IMR-90 (cell line): Measurements from ENCODE around the gene CREG1. TPM values are rescaled to one million over a fixed set of nuclear protein-coding genes. Genes with fewer than 3 reads are reported as not detected.

Source experiments
- ATAC-seq: fragments of 200-7000 bp; cut with Tn5 transposase; 2 replicates; pipeline ENCODE4 v1.9.1; 2020; ENCODE audit warnings: low read depth, mild to moderate bottlenecking, moderate library complexity
- BruUV-seq: library from RNA; stranded (reverse); fragments of 400-500 nt; replicated peaks from 2 replicates; lab custom pipeline; 2021; lab: Mats Ljungman, UMichigan
- CTCF ChIA-PET: fragments of 300-600 bp; formaldehyde crosslinking; extraction: SDS; loops from one replicate; lab custom pipeline; 2021; ENCODE audit warnings: antibody characterized with exemption; lab: Yijun Ruan, JAX
- POLR2A ChIA-PET: fragments of 300-600 bp; sonication (Branson Sonifier 250); formaldehyde crosslinking; loops from one replicate; lab custom pipeline; 2022; ENCODE audit warnings: antibody characterized with exemption; ENCODE audit not compliant: unreplicated experiment; lab: Charles Lee
- DNase-seq: peaks from one replicate; pipeline ENCODE4 v3.0.0; 2013
- H2AFZ ChIP-seq: replicated peaks from 2 replicates; pipeline ENCODE3; 2013; ENCODE audit warnings: low read length, mild to moderate bottlenecking; ENCODE audit not compliant: poor library complexity
- H2AK5ac ChIP-seq: 2 replicates; pipeline ENCODE4 v1.6.1; 2013; ENCODE audit warnings: low read depth, low read length, inconsistent platforms
- H2AK9ac ChIP-seq: replicated peaks from 2 replicates; pipeline ENCODE3; 2013; ENCODE audit warnings: mild to moderate bottlenecking, low read depth, low read length, moderate library complexity; ENCODE audit not compliant: poor library complexity
- H2BK120ac ChIP-seq: 2 replicates; pipeline ENCODE4 v1.6.1; 2013; ENCODE audit warnings: low read depth, low read length, inconsistent platforms
- H2BK15ac ChIP-seq: 3 replicates; pipeline ENCODE4 v1.6.1; 2013; ENCODE audit warnings: low read depth, low read length, inconsistent platforms
- H2BK20ac ChIP-seq: 2 replicates; pipeline ENCODE4 v1.6.1; 2013; ENCODE audit warnings: low read depth, mild to moderate bottlenecking, inconsistent platforms, low read length, moderate library complexity
- H2BK5ac ChIP-seq: 2 replicates; pipeline ENCODE4 v1.6.1; 2013; ENCODE audit warnings: mild to moderate bottlenecking, low read depth, low read length, inconsistent platforms; ENCODE audit not compliant: poor library complexity, severe bottlenecking
- H3K14ac ChIP-seq: replicated peaks from 2 replicates; pipeline ENCODE4 v1.6.1; 2013; ENCODE audit warnings: low read depth, low read length, inconsistent platforms
- H3K18ac ChIP-seq: 2 replicates; pipeline ENCODE4 v1.6.1; 2013; ENCODE audit warnings: low read depth, low read length, control low read depth
- H3K23ac ChIP-seq: 2 replicates; pipeline ENCODE4 v1.6.1; 2013; ENCODE audit warnings: low read depth, low read length, inconsistent platforms
- H3K27ac ChIP-seq: 2 replicates; pipeline ENCODE4 v1.5.1; 2013; ENCODE audit warnings: mild to moderate bottlenecking, control low read depth, low read length; ENCODE audit not compliant: insufficient read depth
- H3K27me3 ChIP-seq: 2 replicates; pipeline ENCODE4 v1.6.1; 2013; ENCODE audit warnings: low read length; ENCODE audit not compliant: control insufficient read depth, insufficient read depth
- H3K36me3 ChIP-seq: 2 replicates; pipeline ENCODE4 v1.6.1; 2013; ENCODE audit warnings: low read length, mixed read lengths; ENCODE audit not compliant: control insufficient read depth, insufficient read depth
- H3K4ac ChIP-seq: 2 replicates; pipeline ENCODE4 v1.6.1; 2013; ENCODE audit warnings: low read depth, low read length, inconsistent platforms
- H3K4me1 ChIP-seq: 2 replicates; pipeline ENCODE4 v1.6.1; 2013; ENCODE audit warnings: low read length, mixed read lengths; ENCODE audit not compliant: control insufficient read depth, insufficient read depth
- H3K4me2 ChIP-seq: 2 replicates; pipeline ENCODE4 v1.6.1; 2013; ENCODE audit warnings: low read depth, mild to moderate bottlenecking, control low read depth, low read length, moderate library complexity
- H3K4me3 ChIP-seq: 2 replicates; pipeline ENCODE4 v1.5.1; 2013; ENCODE audit warnings: low read depth, mild to moderate bottlenecking, control low read depth, low read length, moderate library complexity; ENCODE audit not compliant: insufficient read depth
- H3K56ac ChIP-seq: 2 replicates; pipeline ENCODE4 v1.6.1; 2013; ENCODE audit warnings: low read length, inconsistent platforms; ENCODE audit not compliant: insufficient read depth; ENCODE audit errors: extremely low read depth
- H3K79me1 ChIP-seq, 2 experiments: 2 replicates each; pipeline ENCODE4 v1.6.1; 2013; ENCODE audit warnings: low read length in 2 of 2, inconsistent platforms in 1 of 2, low read depth in 1 of 2
- H3K9ac ChIP-seq: 2 replicates; pipeline ENCODE4 v1.6.1; 2013; ENCODE audit warnings: low read depth, low read length, control low read depth
- H3K9me1 ChIP-seq: 2 replicates; pipeline ENCODE4 v1.6.1; 2013; ENCODE audit warnings: low read length, inconsistent platforms; ENCODE audit not compliant: insufficient read depth
- H3K9me3 ChIP-seq: 2 replicates; pipeline ENCODE4 v1.6.1; 2013; ENCODE audit warnings: low read length; ENCODE audit not compliant: control insufficient read depth, insufficient read depth
- H4K20me1 ChIP-seq: 2 replicates; pipeline ENCODE4 v1.6.1; 2013; ENCODE audit warnings: low read length, inconsistent platforms; ENCODE audit not compliant: insufficient read depth
- H4K5ac ChIP-seq: 2 replicates; pipeline ENCODE4 v1.6.1; 2013; ENCODE audit warnings: mild to moderate bottlenecking, low read depth, low read length, control low read depth
- H4K8ac ChIP-seq, 2 experiments: 2 replicates each; pipeline ENCODE4 v1.6.1; 2013; ENCODE audit warnings: low read depth in 2 of 2, low read length in 2 of 2, control low read depth in 1 of 2, inconsistent platforms in 1 of 2
- H4K91ac ChIP-seq: 2 replicates; pipeline ENCODE4 v1.6.1; 2013; ENCODE audit warnings: low read depth, low read length, inconsistent platforms; ENCODE audit not compliant: insufficient read depth
- CEBPB ChIP-seq: IDR thresholded peaks from 2 replicates; pipeline ENCODE4 v1.6.1; 2012; ENCODE audit warnings: low read depth, low read length, improper control_type of control experiment
- CHD1 ChIP-seq: IDR thresholded peaks from 2 replicates; pipeline ENCODE4 v1.6.1; 2012; ENCODE audit warnings: low read depth, low read length, improper control_type of control experiment
- MAFK ChIP-seq: IDR thresholded peaks from 2 replicates; pipeline ENCODE4 v1.6.1; 2012; ENCODE audit warnings: low read depth, low read length, improper control_type of control experiment
- MXI1 ChIP-seq: IDR thresholded peaks from 2 replicates; pipeline ENCODE4 v1.6.1; 2012; ENCODE audit warnings: low read depth, mild to moderate bottlenecking, low read length, moderate library complexity, borderline replicate concordance
- NFE2L2 ChIP-seq: fragments of 150-350 bp; IDR thresholded peaks from 2 replicates; pipeline ENCODE4 v1.6.1; 2016; ENCODE audit warnings: low read depth, mild to moderate bottlenecking, low read length
- POLR2A ChIP-seq: IDR thresholded peaks from 2 replicates; pipeline ENCODE4 v1.6.1; 2012; ENCODE audit warnings: mild to moderate bottlenecking, low read depth, low read length
- RAD21 ChIP-seq: IDR thresholded peaks from 2 replicates; pipeline ENCODE4 v1.6.1; 2012; ENCODE audit warnings: low read length, improper control_type of control experiment
- RCOR1 ChIP-seq: IDR thresholded peaks from 2 replicates; pipeline ENCODE4 v1.6.1; 2012; ENCODE audit warnings: mild to moderate bottlenecking, low read length, improper control_type of control experiment; ENCODE audit not compliant: insufficient replicate concordance
- RFX5 ChIP-seq: IDR thresholded peaks from 2 replicates; pipeline ENCODE4 v1.8.0; 2012; ENCODE audit warnings: low read depth, mild to moderate bottlenecking, low read length, moderate library complexity
- SMC3 ChIP-seq: fragments of 150-350 bp; IDR thresholded peaks from 2 replicates; pipeline ENCODE4 v1.6.1; 2016; ENCODE audit warnings: low read depth, mild to moderate bottlenecking, antibody characterized with exemption, low read length, moderate library complexity
- WGBS, 2 experiments: methylation state at CpG; one replicate each; pipeline versions ENCODE4 v1.1.5 to v1.1.7; 2013; ENCODE audit warnings: missing lambda C conversion rate in 2 of 2; ENCODE audit not compliant: insufficient read length in 1 of 2; ENCODE audit errors: extremely low coverage in 2 of 2; 5-methylcytosine and 5-hydroxymethylcytosine counted together
- dilution Hi-C: fragments of 300-500 bp; cut with HindIII; formaldehyde crosslinking; loops from one replicate; pipeline ENCODE4 v1.14.3; 2018; ENCODE audit warnings: low sequenced_read_pairs; ENCODE audit not compliant: unreplicated experiment
- in situ Hi-C: fragments of 300-500 bp; cut with MboI; formaldehyde crosslinking; loops from 3 replicates; pipeline ENCODE4 v1.14.3; 2019; ENCODE audit warnings: low sequenced_read_pairs, inconsistent platforms, mixed read lengths
- intact Hi-C: fragments of 100-400 bp; cut with micrococcal nuclease; formaldehyde crosslinking; loops from 2 replicates; pipeline ENCODE4 v1.10.0; 2022
- polyA plus RNA-seq, 3 experiments: library from polyadenylated mRNA; depleted of rRNA; stranded (reverse); fragments of >200 nt; gene quantifications; 2 replicates each; pipeline ENCODE4 v1.2.3, GENCODE V29; 2012; ENCODE audit warnings: low replicate concordance in 1 of 3
- total RNA-seq: library from RNA; depleted of rRNA; stranded (reverse); fragments of >200 nt; gene quantifications from 2 replicates; pipeline ENCODE4 v1.2.3, GENCODE V29; 2012

The CREG1 gene
- total and polyA plus RNA-seq, 2 of the 4 experiments (the other 2 are of a cell fraction): 2.9 to 6.4 TPM

GRCh38 chr1:167507719-167508118 lies 45.8 kb downstream of the CREG1 start:
- H3K4me2 ChIP-seq: no peak overlapping the region
- no peak overlapping the region for H3K4me3 ChIP-seq
- no peaks in the 10 kb centered on the region for H3K9me1 ChIP-seq
- H4K91ac ChIP-seq: no peak overlapping the region
- H3K27ac ChIP-seq: no peak overlapping the region
- no peaks in the 10 kb centered on the region for H3K36me3 ChIP-seq
- H2BK120ac ChIP-seq: no peak overlapping the region
- ATAC-seq (no peak), DNase-seq (no peak)
- no peak overlapping the region for H2BK20ac ChIP-seq
- no peak overlapping the region for H3K18ac ChIP-seq
- no peak overlapping the region for H2AFZ ChIP-seq
- intact Hi-C loops: no loop called here
- no peak overlapping the region for H3K14ac ChIP-seq
- no peak overlapping the region for H2AK5ac ChIP-seq
- H3K4ac ChIP-seq: no peak overlapping the region
- H3K9me3 ChIP-seq: no peaks in the 10 kb centered on the region
- no TSS peak for BruUV-seq
- H4K5ac ChIP-seq: no peak overlapping the region
- TF ChIP-seq MXI1 (no peak), POLR2A (no peak), NFE2L2 (no peak), MAFK (no peak), CEBPB (no peak), RFX5 (no peak), SMC3 (no peak), RAD21 (no peak), RCOR1 (no peak), CHD1 (no peak)
- no peak overlapping the region for H3K23ac ChIP-seq
- H2BK15ac ChIP-seq: no peak overlapping the region
- H3K56ac ChIP-seq: no peak overlapping the region
- 57% methylated on average over 1 of the region's 3 CpGs; no CpG with 5 or more reads in 1 of the 2 experiments for WGBS, 2 experiments
- CTCF ChIA-PET: interaction anchor here (0.6 to 1.2 kb wide), 3 partner anchors 11 to 1320 kb away, joined by 3 to 7 read pairs (median 3); no protein-coding TSS in a partner anchor
- H2BK5ac ChIP-seq: no peak overlapping the region
- in situ Hi-C loops: no loop called here
- H2AK9ac ChIP-seq: no peak overlapping the region
- peaks cover 16% of the 10 kb centered on the region for H3K27me3 ChIP-seq
- dilution Hi-C loops: no loop called here
- POLR2A ChIA-PET: no interaction called here
- H3K79me1 ChIP-seq: no peaks in the 10 kb centered on the region
- H3K4me1 ChIP-seq: no peaks in the 10 kb centered on the region
- no peak overlapping the region for H4K8ac ChIP-seq
- no peaks in the 10 kb centered on the region for H4K20me1 ChIP-seq
- no peak overlapping the region for H3K9ac ChIP-seq
